Mesothelial cell of epicardium (in vitro differentiated cells): ENCODE data around the gene FANCC. TPM values are rescaled to one million over a fixed set of nuclear protein-coding genes. Genes with fewer than 3 reads are reported as not detected.

Experiments
- DNase-seq, 2 experiments: peaks; one replicate each; pipeline ENCODE4 v3.0.0; 2021; ENCODE audit warnings: low spot score in 2 of 2; ENCODE audit not compliant: unreplicated experiment in 2 of 2
- H3K27ac Mint-ChIP-seq: 2 replicates; pipeline ENCODE4 v1.8.0; 2021; ENCODE audit warnings: mixed read lengths
- H3K27me3 Mint-ChIP-seq: 2 replicates; pipeline ENCODE4 v1.8.0; 2021; ENCODE audit warnings: low read depth, mixed read lengths
- H3K36me3 Mint-ChIP-seq: 2 replicates; pipeline ENCODE4 v1.8.0; 2021; ENCODE audit warnings: mixed read lengths
- H3K4me1 Mint-ChIP-seq: 2 replicates; pipeline ENCODE4 v1.8.0; 2021; ENCODE audit warnings: mixed read lengths
- H3K4me3 Mint-ChIP-seq: 2 replicates; pipeline ENCODE4 v1.8.0; 2021; ENCODE audit warnings: mild to moderate bottlenecking, moderate library complexity, mixed read lengths
- H3K9me3 Mint-ChIP-seq: 2 replicates; pipeline ENCODE4 v1.8.0; 2021; ENCODE audit warnings: mixed read lengths
- CTCF ChIP-seq: fragments of 200-600 bp; sonication (generic); IDR thresholded peaks from one replicate; pipeline ENCODE4 v1.5.0; 2021; ENCODE audit warnings: antibody characterized with exemption; ENCODE audit not compliant: unreplicated experiment
- total RNA-seq: library from RNA; stranded (reverse); gene quantifications from 3 replicates; pipeline ENCODE4 v1.2.1, GENCODE V29; 2021

The FANCC gene
- total RNA-seq, 1 donor from 2014 or later, result 22.5 TPM

- Mint-ChIP-seq H3K4me1 (peaks cover 4% of the 10 kb centered on the region), H3K27me3 (peaks cover 6% of the 10 kb centered on the region), H3K4me3 (no peak overlapping the region), H3K9me3 (no peaks in the 10 kb centered on the region), H3K36me3 (no peaks in the 10 kb centered on the region), H3K27ac (no peak overlapping the region)
- DNase-seq, result no peak
- no peak for TF ChIP-seq CTCF
Measured at GRCh38 chr9:95357316-95357715, 39.8 kb upstream of the FANCC start.

DNA sequence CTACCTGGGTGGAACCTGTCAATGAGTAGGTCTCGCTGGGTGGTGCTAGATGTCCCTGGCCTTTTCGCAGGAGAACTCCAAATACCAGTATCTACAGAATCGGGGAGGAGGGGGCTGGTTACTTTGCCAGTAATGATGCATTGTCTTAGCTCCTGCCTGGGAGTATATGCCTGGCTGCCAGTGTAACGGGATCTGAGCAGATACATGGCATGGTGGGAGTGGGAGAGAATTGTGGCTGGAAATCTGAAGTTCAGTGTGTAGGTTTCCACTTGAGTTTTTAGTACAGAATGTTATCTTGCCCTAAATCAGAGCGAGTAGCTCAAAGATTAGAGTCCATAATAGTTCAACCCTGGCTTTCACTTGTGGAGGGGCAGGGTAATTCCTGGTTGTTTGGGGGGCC lies 38.0 kb upstream of the FANCC start:
- Mint-ChIP-seq H3K4me3 (no peak overlapping the region), H3K27me3 (peaks cover 12% of the 10 kb centered on the region), H3K27ac (no peak overlapping the region), H3K4me1 (peaks cover 2% of the 10 kb centered on the region), H3K36me3 (no peaks in the 10 kb centered on the region), H3K9me3 (peaks cover 3% of the 10 kb centered on the region)
- TF ChIP-seq CTCF, result no peak
- DNase-seq, result no peak

GRCh38 chr9:95351051-95351450 lies 33.5 kb upstream of the FANCC start:
- peaks cover 49% of the 10 kb centered on the region for H3K27me3 Mint-ChIP-seq

DNA sequence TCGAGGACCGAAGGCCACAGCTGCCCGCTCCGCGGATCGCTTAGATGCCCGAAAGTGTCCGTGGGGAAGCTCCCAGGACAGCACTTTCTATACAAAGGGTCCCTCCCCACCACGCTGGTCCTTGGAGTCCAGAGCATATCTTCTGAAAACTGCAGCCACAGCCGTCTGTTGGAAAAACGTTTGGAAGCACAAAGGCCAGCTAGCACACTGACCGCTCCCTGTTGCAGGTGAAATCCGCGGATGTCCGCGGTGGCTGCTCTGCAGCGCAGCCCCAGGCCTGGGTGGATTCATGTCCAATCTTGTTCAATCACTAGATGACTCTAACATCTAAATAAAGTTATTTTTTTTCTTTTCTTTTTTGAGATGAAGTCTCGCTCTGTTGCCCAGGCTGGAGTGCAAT lies 32.8 kb upstream of the FANCC start:
- no peak for TF ChIP-seq CTCF
- Mint-ChIP-seq H3K36me3 (peaks cover 8% of the 10 kb centered on the region), H3K27ac (no peak overlapping the region), H3K4me3 (peak overlapping the region; percentile 69), H3K9me3 (peaks cover 12% of the 10 kb centered on the region), H3K4me1 (peaks cover 2% of the 10 kb centered on the region), H3K27me3 (peaks cover 50% of the 10 kb centered on the region)
- no peak for DNase-seq

More at GRCh38 chr9:95351051-95351450, 33.5 kb upstream of the FANCC start:
- Mint-ChIP-seq H3K9me3 (peaks cover 12% of the 10 kb centered on the region), H3K36me3 (peaks cover 8% of the 10 kb centered on the region), H3K27ac (no peak overlapping the region), H3K4me3 (no peak overlapping the region), H3K4me1 (peaks cover 5% of the 10 kb centered on the region)
- TF ChIP-seq CTCF, result no peak
- no peak for DNase-seq

- H3K36me3 Mint-ChIP-seq, result peaks cover 8% of the 10 kb centered on the region
- no peak for TF ChIP-seq CTCF
- peaks cover 2% of the 10 kb centered on the region for H3K4me1 Mint-ChIP-seq
- H3K27ac Mint-ChIP-seq, result no peak overlapping the region
- peak in 1 of 2 experiments; percentile 49 for DNase-seq
- H3K27me3 Mint-ChIP-seq, result peaks cover 50% of the 10 kb centered on the region
- H3K4me3 Mint-ChIP-seq, result peak overlapping the region; percentile 69
- peaks cover 12% of the 10 kb centered on the region for H3K9me3 Mint-ChIP-seq
Measured at GRCh38 chr9:95349091-95350038, 31.9 kb upstream of the FANCC start.
